ENCODE results near the gene NCOA1.
A peak's percentile ranks its signal among the peaks of the same experiment; 100 is the strongest.

NCOA1 gene

DNA sequence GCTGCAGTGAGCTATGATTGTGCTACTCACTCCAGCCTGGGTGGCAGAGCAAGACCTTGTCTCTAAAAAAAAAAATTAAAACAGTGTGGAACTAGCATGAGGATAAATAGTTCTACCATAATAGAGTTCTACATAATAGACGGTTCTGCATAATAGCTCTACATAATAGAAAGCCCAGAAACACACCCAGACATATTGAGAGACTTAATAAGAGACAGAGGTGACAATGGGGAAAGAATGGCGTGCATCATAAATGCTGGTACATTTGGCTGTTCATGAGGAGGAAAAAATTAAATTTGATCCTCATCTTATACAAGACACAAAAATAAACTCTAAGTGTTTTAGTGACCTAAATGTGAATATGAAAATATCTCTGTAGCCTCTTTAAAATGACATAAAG, 243.7 kb downstream of the NCOA1 start:
- no peak for DNase-seq
- in situ Hi-C loops (cut with HindIII; ENCODE audit: low pct_ligation_motif_present, low sequenced_read_pairs), result no loop called here
- Histone ChIP-seq H3K27ac (no peak overlapping the region), H3K36me3 (replicated peaks) (no peaks in the 10 kb centered on the region), H3K27me3 (replicated peaks) (no peaks in the 10 kb centered on the region), H3K4me3 (ENCODE audit: low read depth, low read length) (no peak overlapping the region)
- TF ChIP-seq, protein P1, sequence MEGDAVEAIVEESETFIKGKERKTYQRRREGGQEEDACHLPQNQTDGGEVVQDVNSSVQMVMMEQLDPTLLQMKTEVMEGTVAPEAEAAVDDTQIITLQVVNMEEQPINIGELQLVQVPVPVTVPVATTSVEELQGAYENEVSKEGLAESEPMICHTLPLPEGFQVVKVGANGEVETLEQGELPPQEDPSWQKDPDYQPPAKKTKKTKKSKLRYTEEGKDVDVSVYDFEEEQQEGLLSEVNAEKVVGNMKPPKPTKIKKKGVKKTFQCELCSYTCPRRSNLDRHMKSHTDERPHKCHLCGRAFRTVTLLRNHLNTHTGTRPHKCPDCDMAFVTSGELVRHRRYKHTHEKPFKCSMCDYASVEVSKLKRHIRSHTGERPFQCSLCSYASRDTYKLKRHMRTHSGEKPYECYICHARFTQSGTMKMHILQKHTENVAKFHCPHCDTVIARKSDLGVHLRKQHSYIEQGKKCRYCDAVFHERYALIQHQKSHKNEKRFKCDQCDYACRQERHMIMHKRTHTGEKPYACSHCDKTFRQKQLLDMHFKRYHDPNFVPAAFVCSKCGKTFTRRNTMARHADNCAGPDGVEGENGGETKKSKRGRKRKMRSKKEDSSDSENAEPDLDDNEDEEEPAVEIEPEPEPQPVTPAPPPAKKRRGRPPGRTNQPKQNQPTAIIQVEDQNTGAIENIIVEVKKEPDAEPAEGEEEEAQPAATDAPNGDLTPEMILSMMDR (IDR thresholded peaks at IDR 0.05; ENCODE audit: low read depth, low read length, missing control alignments), result no peak

DNA sequence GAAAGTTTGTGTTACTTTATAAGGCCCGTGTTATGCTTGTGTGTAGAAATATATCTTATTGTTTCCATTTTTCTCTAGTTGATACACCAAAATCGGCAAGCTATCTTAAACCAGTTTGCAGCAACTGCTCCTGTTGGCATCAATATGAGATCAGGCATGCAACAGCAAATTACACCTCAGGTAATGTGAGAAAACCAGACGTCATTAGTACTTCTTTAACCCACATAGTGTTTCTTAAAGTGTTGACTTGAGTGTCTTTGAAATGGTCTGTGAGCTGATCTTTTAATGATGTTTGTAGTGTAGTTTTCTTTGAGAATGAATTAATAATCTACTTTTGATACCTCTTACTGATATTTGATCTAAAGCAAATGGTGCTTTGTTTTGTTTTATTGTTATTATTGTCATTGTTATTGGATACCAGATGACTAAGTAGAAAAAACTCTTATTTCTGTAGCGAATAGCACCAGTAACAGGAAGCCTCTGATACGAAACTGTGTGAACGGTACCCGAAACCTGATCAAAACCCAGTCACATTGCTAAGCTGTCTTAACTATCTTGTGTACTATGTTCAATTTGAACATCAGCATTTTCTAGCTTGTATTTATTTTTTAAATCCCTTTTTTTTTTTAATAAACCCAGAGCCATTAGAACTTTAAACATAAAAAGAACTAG, 248.4 kb downstream of the NCOA1 start:
- H3K27ac ChIP-seq, result peak overlapping the region; percentile 21

DNA sequence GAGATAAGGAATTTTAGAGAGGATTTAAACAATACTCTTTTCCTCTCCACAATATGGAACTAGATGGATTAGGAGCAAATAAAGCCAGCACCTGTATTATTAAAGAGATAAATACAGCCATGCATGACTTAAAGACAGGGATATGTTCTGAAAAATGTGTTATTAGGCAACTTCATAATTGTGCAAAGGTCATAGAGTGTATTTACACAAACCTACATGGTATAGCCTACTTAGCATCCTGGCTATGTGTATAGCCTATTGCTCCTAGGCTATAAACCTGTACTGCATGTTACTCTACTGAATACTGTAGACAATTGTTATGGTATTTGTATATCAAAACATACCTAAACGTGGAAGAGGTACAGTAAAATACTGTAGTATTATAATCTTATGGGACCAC, 249.1 kb downstream of the NCOA1 start:
- Histone ChIP-seq H3K4me3 (ENCODE audit: low read depth, low read length) (no peak overlapping the region), H3K27me3 (replicated peaks) (no peaks in the 10 kb centered on the region), H3K36me3 (replicated peaks) (no peaks in the 10 kb centered on the region), H3K27ac (no peak overlapping the region)
- in situ Hi-C loops (cut with HindIII; ENCODE audit: low pct_ligation_motif_present, low sequenced_read_pairs), result no loop called here
- no peak for DNase-seq
- TF ChIP-seq, protein P1 (IDR thresholded peaks at IDR 0.05; ENCODE audit: low read depth, low read length, missing control alignments), result no peak

More for the DNA sequence above, 248.4 kb downstream of the NCOA1 start:
- TF ChIP-seq, protein P1 (IDR thresholded peaks at IDR 0.05; ENCODE audit: low read depth, low read length, missing control alignments), result no peak
- Histone ChIP-seq H3K27me3 (replicated peaks) (no peaks in the 10 kb centered on the region), H3K36me3 (replicated peaks) (no peaks in the 10 kb centered on the region), H3K4me3 (ENCODE audit: low read depth, low read length) (no peak overlapping the region)
- peak; percentile 55 for DNase-seq
- in situ Hi-C loops (cut with HindIII; ENCODE audit: low pct_ligation_motif_present, low sequenced_read_pairs), result no loop called here

DNA sequence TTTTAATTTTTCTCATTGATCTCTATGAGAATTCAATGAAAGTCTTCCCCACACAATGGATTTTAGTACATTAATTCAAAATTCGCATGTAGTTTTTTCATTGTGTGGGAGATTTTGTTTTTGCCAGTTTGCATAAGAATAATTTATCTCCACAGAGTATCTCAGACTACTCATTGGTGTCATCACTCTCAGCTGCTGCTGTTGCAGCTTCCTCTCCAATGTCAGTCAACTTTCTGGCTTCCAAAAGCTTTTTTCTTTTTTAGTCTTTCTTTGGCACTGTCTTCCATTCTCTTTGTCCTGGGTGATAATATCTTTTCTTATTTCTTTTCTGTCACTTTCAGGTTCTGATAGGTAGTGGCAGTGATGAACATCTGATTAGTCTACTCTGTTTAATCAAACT, 251.7 kb downstream of the NCOA1 start:
- Histone ChIP-seq H3K27ac (no peak overlapping the region), H3K27me3 (replicated peaks) (no peaks in the 10 kb centered on the region), H3K4me3 (ENCODE audit: low read depth, low read length) (no peak overlapping the region), H3K36me3 (replicated peaks) (no peaks in the 10 kb centered on the region)
- no peak for DNase-seq
- TF ChIP-seq, protein P1 (IDR thresholded peaks at IDR 0.05; ENCODE audit: low read depth, low read length, missing control alignments), result no peak
- in situ Hi-C loops (cut with HindIII; ENCODE audit: low pct_ligation_motif_present, low sequenced_read_pairs), result no loop called here

DNA sequence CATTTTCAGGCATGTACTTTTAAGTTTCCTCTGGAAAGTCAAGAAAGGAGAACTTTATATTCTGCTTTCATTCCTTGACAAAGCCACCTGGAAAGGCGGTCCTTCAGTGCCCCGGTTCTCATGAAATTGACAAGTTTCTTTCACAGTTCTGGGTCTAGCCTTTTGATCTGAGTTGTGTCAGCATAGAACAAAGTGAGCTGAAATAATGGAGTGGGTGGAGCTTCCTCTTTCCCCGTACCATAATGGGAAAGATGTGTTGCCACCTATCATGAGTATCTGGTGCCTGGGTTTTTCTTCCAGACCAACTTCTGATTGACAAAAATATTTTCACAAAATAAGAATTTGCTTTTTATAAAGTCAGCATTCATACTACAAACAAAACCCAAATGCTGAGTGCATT, 252.9 kb downstream of the NCOA1 start:
- TF ChIP-seq, protein P1 (IDR thresholded peaks at IDR 0.05; ENCODE audit: low read depth, low read length, missing control alignments), result no peak
- Histone ChIP-seq H3K27me3 (replicated peaks) (no peaks in the 10 kb centered on the region), H3K4me3 (ENCODE audit: low read depth, low read length) (no peak overlapping the region), H3K36me3 (replicated peaks) (no peaks in the 10 kb centered on the region), H3K27ac (no peak overlapping the region)
- no peak for DNase-seq
- in situ Hi-C loops (cut with HindIII; ENCODE audit: low pct_ligation_motif_present, low sequenced_read_pairs), result no loop called here

DNA sequence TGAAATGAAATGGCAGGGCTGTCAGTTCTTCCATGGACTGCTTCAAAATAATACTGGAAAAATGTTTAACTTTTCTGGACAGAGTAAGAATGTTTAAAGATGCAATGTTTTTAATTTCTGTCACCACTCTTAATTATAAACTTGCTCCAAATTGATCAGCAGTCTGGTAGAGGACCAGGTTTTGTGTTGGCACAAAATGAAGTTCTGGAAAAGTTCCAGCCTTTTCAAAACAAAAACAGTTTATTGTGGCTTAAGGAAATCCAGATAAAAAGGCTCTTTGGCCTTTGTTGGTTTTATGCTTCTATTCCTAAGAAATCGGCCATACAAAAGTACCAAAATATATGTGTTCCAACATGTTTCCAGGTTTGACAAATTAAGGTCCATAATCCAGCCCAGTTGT, 253.3 kb downstream of the NCOA1 start:
- Histone ChIP-seq H3K27me3 (replicated peaks) (no peaks in the 10 kb centered on the region), H3K4me3 (ENCODE audit: low read depth, low read length) (no peak overlapping the region), H3K36me3 (replicated peaks) (no peaks in the 10 kb centered on the region), H3K27ac (no peak overlapping the region)
- DNase-seq, result no peak
- in situ Hi-C loops (cut with HindIII; ENCODE audit: low pct_ligation_motif_present, low sequenced_read_pairs), result no loop called here
- TF ChIP-seq, protein P1 (IDR thresholded peaks at IDR 0.05; ENCODE audit: low read depth, low read length, missing control alignments), result no peak
